ENCODE results near the gene ARF5. TPM values are rescaled to one million over a fixed set of nuclear protein-coding genes. Genes with fewer than 3 reads are reported as not detected.
"Not testable (repeated sequence)": the region's sequence is repeated elsewhere in the genome, so short reads cannot be mapped to it uniquely, and the experiment has no call there.

ARF5 gene
- total RNA-seq (132 TPM), polyA plus RNA-seq (ENCODE audit: insufficient read depth, low read depth, low replicate concordance) (223 TPM)
- long read RNA-seq, donor 1, transcript ARF5-201 (6 exons, 1,103 nt): major isoform, 109 of 252 reads
- long read RNA-seq, donor 1, partial matches to known transcripts: 139 of 252 reads
- long read RNA-seq, donor 1, other reads (novel, unspliced or antisense): 0 of 252 reads
- long read RNA-seq, donor 2, transcript ARF5-201 (6 exons, 1,103 nt): major isoform, 110 of 140 reads
- long read RNA-seq, donor 2, partial matches to known transcripts: 27 of 140 reads
- long read RNA-seq, donor 2, other reads (novel, unspliced or antisense): 0 of 140 reads
- long read RNA-seq, donor 3, transcript ARF5-201 (6 exons, 1,103 nt): major isoform, 100 of 129 reads
- long read RNA-seq, donor 3, partial matches to known transcripts: 23 of 129 reads
- long read RNA-seq, donor 3, other reads (novel, unspliced or antisense): 0 of 129 reads
- long read RNA-seq, donor 4, transcript ARF5-201 (6 exons, 1,103 nt): major isoform, 90 of 167 reads
- long read RNA-seq, donor 4, partial matches to known transcripts: 75 of 167 reads
- long read RNA-seq, donor 4, other reads (novel, unspliced or antisense): 0 of 167 reads
- long read RNA-seq, donor 5, transcript ARF5-201 (6 exons, 1,103 nt): major isoform, 8 of 18 reads
- long read RNA-seq, donor 5, partial matches to known transcripts: 10 of 18 reads
- long read RNA-seq, donor 5, other reads (novel, unspliced or antisense): 0 of 18 reads
- long read RNA-seq, donor 6, transcript ARF5-201 (6 exons, 1,103 nt): major isoform, 142 of 305 reads
- long read RNA-seq, donor 6, partial matches to known transcripts: 162 of 305 reads
- long read RNA-seq, donor 6, other reads (novel, unspliced or antisense): 0 of 305 reads
- long read RNA-seq, donor 7, transcript ARF5-201 (6 exons, 1,103 nt): major isoform, 88 of 104 reads
- long read RNA-seq, donor 7, partial matches to known transcripts: 10 of 104 reads
- long read RNA-seq, donor 7, other reads (novel, unspliced or antisense): 1 of 104 reads
- long read RNA-seq, donor 8, transcript ARF5-201 (6 exons, 1,103 nt): major isoform, 140 of 175 reads
- long read RNA-seq, donor 8, partial matches to known transcripts: 30 of 175 reads
- long read RNA-seq, donor 8, other reads (novel, unspliced or antisense): 0 of 175 reads
- long read RNA-seq, donor 9, transcript ARF5-201 (6 exons, 1,103 nt): major isoform, 83 of 108 reads
- long read RNA-seq, donor 9, partial matches to known transcripts: 22 of 108 reads
- long read RNA-seq, donor 9, other reads (novel, unspliced or antisense): 0 of 108 reads
- long read RNA-seq, donor 10, transcript ARF5-201 (6 exons, 1,103 nt): major isoform, 91 of 287 reads
- long read RNA-seq, donor 10, partial matches to known transcripts: 191 of 287 reads
- long read RNA-seq, donor 10, other reads (novel, unspliced or antisense): 0 of 287 reads

DNA sequence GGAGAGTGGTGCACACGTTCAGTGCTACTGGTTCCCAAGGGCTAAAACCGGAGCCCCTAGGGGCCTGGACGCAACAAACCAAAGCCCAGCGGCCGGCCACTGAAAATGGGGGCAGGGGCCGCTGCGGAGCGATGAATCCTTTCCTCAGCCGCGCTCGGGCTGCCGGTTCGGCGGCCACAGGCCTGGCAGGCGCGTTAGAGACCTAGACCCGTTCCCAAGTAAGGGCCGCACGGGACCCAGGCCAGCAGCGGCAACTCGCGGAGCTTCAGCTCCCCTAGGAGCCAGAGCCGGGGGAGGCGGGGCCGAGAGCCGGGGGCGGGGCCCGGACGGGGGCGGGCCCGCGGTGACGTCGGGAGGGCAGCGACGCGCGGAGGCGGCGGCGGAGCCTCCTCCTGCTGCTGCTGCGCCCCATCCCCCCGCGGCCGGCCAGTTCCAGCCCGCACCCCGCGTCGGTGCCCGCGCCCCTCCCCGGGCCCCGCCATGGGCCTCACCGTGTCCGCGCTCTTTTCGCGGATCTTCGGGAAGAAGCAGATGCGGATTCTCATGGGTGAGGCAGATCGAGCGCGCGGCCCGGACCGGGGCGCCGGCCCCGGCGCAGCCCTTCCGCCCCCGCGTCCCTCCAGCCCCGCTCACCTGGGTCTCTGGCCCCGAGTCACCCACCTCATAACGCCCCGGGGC is at the start of gene ARF5:
TSS of gene ARF5 (plus strand) at position 393 of the 678 bp plus-strand sequence. CDS start at position 481, 88 bp downstream.
- no peaks in the 10 kb centered on the region for H3K27me3 ChIP-seq (ENCODE audit: control insufficient read depth, insufficient read depth, low read length)
- intact Hi-C loops (cut with DNase I): no loop called here
- H3K4me3 ChIP-seq (ENCODE audit: low read length in 3 of 3): peak within 1 kb of the TSS; percentile 77 to 88 (median 77)
- TF ChIP-seq, protein P1, sequence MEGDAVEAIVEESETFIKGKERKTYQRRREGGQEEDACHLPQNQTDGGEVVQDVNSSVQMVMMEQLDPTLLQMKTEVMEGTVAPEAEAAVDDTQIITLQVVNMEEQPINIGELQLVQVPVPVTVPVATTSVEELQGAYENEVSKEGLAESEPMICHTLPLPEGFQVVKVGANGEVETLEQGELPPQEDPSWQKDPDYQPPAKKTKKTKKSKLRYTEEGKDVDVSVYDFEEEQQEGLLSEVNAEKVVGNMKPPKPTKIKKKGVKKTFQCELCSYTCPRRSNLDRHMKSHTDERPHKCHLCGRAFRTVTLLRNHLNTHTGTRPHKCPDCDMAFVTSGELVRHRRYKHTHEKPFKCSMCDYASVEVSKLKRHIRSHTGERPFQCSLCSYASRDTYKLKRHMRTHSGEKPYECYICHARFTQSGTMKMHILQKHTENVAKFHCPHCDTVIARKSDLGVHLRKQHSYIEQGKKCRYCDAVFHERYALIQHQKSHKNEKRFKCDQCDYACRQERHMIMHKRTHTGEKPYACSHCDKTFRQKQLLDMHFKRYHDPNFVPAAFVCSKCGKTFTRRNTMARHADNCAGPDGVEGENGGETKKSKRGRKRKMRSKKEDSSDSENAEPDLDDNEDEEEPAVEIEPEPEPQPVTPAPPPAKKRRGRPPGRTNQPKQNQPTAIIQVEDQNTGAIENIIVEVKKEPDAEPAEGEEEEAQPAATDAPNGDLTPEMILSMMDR (IDR thresholded peaks at IDR 0.05; ENCODE audit: borderline replicate concordance, extremely low read depth, insufficient read depth): no peak
- peak within 1 kb of the TSS; percentile 73 to 83 for H3K27ac ChIP-seq (ENCODE audit: low read depth in 2 of 2, low read length in 2 of 2)
- peaks cover 2 to 34% (median 11%) of the 10 kb centered on the region in 3 donors for H3K4me1 ChIP-seq (ENCODE audit: control insufficient read depth in 2 of 3, insufficient read depth in 2 of 3, low read depth in 1 of 3, low read length in 3 of 3)
- peak within 1 kb of the TSS; percentile 66 to 89 (median 76) for H3K9ac ChIP-seq (ENCODE audit: low read length in 3 of 3)
- FAIRE-seq (no peak), DNase-seq (peak; percentile 92 to 96 (median 95))
- H3K36me3 ChIP-seq (ENCODE audit: control insufficient read depth in 2 of 3, insufficient read depth in 3 of 3, low read length in 3 of 3): peaks cover 2 to 14% (median 13%) of the 10 kb centered on the region in 3 donors
- no peaks in the 10 kb centered on the region for H3K9me3 ChIP-seq (ENCODE audit: control insufficient read depth in 2 of 3, insufficient read depth in 1 of 3, low read length in 3 of 3)

DNA sequence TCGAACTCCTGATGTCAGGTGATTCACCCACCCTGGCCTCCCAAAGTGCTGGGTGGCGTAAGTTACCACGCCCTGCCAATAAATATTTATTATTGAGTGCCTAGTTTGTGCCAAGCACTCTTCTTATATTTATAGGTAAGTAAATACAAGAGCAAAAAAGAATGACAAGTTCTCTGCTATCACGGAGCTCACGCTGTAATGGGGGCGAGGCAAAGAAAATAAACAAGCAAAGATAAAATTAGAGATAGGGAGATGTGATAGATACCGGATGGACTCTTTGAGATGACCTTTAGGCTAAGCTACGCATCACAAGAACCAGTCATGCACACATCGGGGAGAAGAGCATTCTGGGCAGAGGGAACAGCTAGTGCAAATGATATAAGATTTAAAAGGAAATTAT is 49.1 kb upstream of the ARF5 start:
- intact Hi-C loops (cut with DNase I): no loop called here
- Histone ChIP-seq H3K9ac (ENCODE audit: low read length in 3 of 3) (no peak overlapping the region), H3K36me3 (ENCODE audit: control insufficient read depth in 2 of 3, insufficient read depth in 3 of 3, low read length in 3 of 3) (no peaks in the 10 kb centered on the region), H3K27me3 (ENCODE audit: control insufficient read depth, insufficient read depth, low read length) (no peaks in the 10 kb centered on the region), H3K4me1 (ENCODE audit: control insufficient read depth in 2 of 3, insufficient read depth in 2 of 3, low read depth in 1 of 3, low read length in 3 of 3) (no peaks in the 10 kb centered on the region), H3K9me3 (ENCODE audit: control insufficient read depth in 2 of 3, insufficient read depth in 1 of 3, low read length in 3 of 3) (no peaks in the 10 kb centered on the region), H3K27ac (ENCODE audit: low read depth in 2 of 2, low read length in 2 of 2) (no peak overlapping the region), H3K4me3 (ENCODE audit: low read length in 3 of 3) (no peak overlapping the region)
- no peak for DNase-seq
- TF ChIP-seq, protein P1 (IDR thresholded peaks at IDR 0.05; ENCODE audit: borderline replicate concordance, extremely low read depth, insufficient read depth): no peak
- no peak for FAIRE-seq

- H3K27ac ChIP-seq (ENCODE audit: low read depth in 2 of 2, low read length in 2 of 2); H3K36me3 ChIP-seq (ENCODE audit: control insufficient read depth in 2 of 3, insufficient read depth in 3 of 3, low read length in 3 of 3); DNase-seq; H3K9me3 ChIP-seq (ENCODE audit: control insufficient read depth in 2 of 3, insufficient read depth in 1 of 3, low read length in 3 of 3); H3K4me1 ChIP-seq (ENCODE audit: control insufficient read depth in 2 of 3, insufficient read depth in 2 of 3, low read depth in 1 of 3, low read length in 3 of 3); H3K27me3 ChIP-seq (ENCODE audit: control insufficient read depth, insufficient read depth, low read length); H3K9ac ChIP-seq (ENCODE audit: low read length in 3 of 3); FAIRE-seq; intact Hi-C loops (cut with DNase I); H3K4me3 ChIP-seq (ENCODE audit: low read length in 3 of 3): not testable (repeated sequence)
These were observed 47.8 kb upstream of the ARF5 start for GRCh38 chr7:127540461-127540860.
